Measurements from ENCODE around the gene KBTBD13.

- TF ChIP-seq CTCF (IDR thresholded peaks at IDR 0.05) (no peak), EZH2 (IDR thresholded peaks at IDR 0.05) (no peak), EZH2phosphoT487 (IDR thresholded peaks at IDR 0.05) (no peak)
Measured at GRCh38 chr15:65057549-65057940, 19.0 kb upstream of the KBTBD13 start.

Measured in neural progenitor cell (in vitro differentiated cells).